ENCODE measurements around the gene ECE1. TPM values are rescaled to one million over a fixed set of nuclear protein-coding genes. Genes with fewer than 3 reads are reported as not detected.

ECE1 gene
- total RNA-seq, 1 experiment from 2014 or later = 50.4 TPM

DNA sequence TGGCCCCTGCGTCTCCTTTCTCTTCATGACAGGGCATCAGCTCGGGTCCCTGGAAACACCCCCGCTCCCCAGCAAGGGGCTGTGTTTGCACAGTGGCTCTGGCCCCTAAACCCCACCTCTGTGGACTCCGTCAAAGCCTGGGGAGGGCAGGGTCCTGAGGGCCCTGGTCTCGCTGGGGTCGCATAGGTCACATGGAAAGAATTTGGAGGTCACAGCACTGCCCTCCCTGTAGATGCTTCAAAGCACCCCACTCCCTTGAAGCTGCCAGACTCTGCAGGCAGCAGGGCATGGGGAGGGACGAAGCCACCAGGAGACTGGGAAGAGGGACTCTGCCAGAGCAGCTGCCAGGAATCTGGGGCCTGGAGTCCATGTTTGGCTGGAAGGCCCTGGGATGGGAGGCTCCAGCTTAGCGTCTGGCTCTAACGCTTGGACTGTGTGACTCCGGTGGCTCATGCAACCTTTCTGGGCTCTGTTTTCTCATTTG lies 36.6 kb upstream of the ECE1 start:
- in situ Hi-C loops (cut with HindIII; ENCODE audit: low sequenced_read_pairs) = loop anchor here (5.0 kb wide), 1 partner anchor 55 kb away; no protein-coding TSS in a partner anchor

DNA sequence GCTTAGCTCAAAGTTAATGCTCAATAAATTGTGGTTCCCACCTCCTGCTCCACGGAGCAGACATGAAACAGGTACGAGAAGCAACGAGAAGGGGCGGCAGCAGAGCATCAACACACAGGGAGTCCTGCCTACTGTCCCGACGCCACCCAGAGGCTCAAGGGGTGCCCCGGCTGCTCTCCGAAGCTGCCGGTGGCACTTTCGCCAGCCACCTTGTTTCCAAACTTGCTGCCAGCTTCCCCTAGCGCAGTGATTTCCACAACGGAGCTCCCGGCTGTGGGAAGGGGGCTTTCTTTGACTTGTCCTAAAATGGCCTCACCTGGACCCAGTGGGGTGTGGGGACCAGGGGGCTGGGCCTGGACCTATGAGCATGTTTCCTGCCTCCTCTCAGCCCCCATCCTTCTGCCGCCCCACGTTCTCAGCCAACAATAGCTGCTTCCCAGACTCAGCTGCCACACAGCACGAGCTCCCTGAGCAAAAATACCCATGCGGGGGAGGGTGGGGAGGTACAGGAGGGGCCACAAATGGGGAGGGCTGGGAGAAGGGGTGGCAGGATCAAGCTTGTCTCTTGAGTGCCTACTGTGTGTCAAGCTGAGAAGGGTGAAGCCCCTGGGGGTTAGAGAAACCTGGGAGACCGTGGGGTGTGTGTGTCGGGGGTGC lies 35.6 kb upstream of the ECE1 start:
- DNase-seq (ENCODE audit: low spot score) = no peak
- in situ Hi-C loops (cut with HindIII; ENCODE audit: low sequenced_read_pairs) = loop anchor here (5.0 kb wide), 1 partner anchor 54 kb away; no protein-coding TSS in a partner anchor

More for the DNA sequence above, 36.6 kb upstream of the ECE1 start:
- no peak for DNase-seq (ENCODE audit: low spot score)

DNA sequence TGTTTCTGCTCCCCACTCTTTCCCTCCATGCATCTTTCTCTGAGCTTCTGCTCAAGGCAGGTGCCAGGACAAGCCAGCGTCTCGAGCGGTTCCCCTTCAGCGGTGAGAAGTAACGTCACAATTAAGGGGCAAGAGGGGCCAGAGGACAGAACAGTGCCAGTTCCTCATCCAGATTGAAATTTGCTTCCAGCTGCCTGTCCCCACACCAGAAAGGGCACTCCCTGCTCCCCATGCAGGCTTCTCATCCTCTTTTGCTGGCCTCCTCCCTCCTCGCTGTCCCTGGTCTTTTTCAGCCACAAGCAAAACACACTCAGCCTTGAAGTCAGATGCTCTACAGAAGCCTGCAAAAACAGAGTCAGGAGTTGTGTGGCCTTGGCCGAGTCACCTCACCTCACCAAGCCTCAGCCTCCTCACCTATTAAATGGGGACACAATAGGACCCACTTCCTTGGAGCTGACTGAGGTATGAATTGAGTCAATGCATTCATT lies 35.0 kb upstream of the ECE1 start:
- no peak for DNase-seq (ENCODE audit: low spot score)
- in situ Hi-C loops (cut with HindIII; ENCODE audit: low sequenced_read_pairs) = loop anchor here (5.0 kb wide), 1 partner anchor 53 kb away; no protein-coding TSS in a partner anchor

DNA sequence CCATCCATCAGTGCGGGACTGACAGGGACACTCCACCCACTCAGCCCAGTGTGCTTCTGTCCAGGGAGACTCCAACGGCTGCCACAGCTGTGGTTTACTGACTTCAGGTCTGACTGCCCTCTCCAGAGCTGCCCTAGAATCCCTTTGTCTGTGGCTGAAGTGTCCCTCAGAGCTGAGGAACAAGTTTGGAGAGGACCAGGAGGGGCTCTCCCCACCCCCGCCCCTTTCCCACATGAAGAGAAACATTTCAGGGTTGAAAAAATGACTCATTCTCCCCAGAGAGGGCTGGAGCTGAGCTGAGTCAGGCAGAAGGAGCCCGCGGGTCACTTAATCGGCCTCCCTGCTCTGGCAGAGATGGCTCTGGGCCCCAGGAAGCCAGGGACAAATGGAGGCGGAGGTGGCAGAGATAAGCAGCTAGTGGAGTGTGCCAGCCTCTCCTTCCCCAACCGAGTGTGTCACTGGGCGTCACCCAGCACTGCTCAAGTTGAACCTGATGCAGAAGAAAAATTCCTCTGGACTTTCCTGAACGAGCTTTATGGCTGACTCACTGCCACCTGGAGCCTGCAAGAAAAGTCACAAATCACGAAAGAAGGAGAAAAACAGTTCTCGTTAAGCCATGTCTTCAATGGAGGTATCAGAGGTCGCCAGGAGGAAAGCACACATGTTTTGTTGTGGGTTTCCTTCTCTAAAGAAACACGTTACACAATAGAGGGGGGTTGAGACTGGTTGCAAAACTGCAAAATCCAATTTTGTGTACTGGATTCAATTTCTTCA lies 34.3 kb upstream of the ECE1 start:
- in situ Hi-C loops (cut with HindIII; ENCODE audit: low sequenced_read_pairs) = loop anchor here (5.0 kb wide), 1 partner anchor 52 kb away; no protein-coding TSS in a partner anchor
- no peak for DNase-seq (ENCODE audit: low spot score)

DNA sequence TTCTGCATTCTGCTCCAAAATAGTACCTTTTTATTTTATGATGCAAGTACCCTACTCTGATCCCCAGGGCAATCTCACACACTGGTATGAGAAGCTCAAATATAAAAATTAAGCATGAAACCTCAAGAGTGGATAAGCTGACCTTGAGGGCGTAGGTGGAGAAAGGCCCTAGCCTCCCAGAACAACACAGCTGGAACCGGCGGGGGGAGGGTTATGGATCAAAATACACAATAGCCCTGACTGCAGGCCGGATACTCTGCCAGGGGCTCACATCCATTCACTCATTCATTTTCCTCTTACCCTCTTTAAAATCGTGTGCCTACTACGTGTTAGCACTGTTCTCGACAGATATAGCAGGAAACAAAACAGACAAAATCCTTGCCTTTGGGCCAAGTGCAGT lies 32.8 kb upstream of the ECE1 start:
- no peak for DNase-seq (ENCODE audit: low spot score)
- in situ Hi-C loops (cut with HindIII; ENCODE audit: low sequenced_read_pairs) = no loop called here

DNA sequence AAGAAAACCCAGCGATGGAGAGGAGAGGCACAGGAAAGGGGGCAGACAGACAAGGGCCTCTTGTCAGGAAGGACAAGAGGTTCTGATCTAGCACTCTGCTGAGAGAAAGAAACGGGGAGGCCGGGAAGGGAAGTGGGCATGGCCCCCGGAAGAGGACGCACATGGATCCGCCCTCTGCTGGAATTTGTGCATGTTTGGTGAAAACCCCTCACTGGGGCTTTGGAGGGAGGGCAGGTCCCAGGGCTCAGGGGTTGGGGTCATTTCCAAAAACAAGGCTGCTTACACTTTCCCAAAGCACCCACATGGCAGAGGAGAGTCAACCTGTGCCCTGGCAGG lies 32.4 kb upstream of the ECE1 start:
- in situ Hi-C loops (cut with HindIII; ENCODE audit: low sequenced_read_pairs) = no loop called here
- DNase-seq (ENCODE audit: low spot score) = no peak

DNA sequence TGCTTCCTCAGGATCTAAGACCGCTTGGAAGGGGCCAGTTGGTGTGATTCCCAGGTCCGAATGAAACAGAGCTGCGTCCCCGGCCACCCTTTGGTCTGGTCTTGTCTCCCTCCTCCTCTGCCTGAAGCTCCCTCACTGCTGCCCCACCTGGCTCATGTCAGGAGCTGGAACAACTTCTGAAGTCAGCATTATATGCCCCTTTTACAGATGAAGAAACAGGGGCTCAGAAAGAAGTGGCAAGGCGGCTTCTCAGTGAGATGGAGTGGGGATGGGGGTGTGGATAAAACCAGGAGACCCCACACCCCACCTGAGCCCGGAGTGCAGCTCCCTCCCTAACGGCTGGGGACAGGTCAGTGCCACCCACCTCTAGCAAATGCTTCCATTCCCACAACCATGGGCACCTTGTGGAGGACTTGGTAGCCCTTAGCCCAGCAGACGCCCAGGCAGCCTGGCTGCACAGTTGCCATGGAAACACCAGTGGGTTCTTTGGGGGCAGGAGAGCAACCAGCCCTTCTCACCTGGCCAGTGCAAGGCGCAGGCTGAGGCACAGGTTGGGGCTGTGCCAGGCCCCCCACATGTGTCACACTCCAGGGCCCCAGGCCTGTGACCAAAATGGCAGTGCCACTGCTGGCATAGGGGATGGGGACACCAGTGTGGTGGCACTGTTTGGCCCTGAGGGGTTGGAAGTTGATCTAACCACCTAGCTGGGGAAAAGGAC lies 31.9 kb upstream of the ECE1 start:
- no peak for DNase-seq (ENCODE audit: low spot score)
- in situ Hi-C loops (cut with HindIII; ENCODE audit: low sequenced_read_pairs) = no loop called here

DNA sequence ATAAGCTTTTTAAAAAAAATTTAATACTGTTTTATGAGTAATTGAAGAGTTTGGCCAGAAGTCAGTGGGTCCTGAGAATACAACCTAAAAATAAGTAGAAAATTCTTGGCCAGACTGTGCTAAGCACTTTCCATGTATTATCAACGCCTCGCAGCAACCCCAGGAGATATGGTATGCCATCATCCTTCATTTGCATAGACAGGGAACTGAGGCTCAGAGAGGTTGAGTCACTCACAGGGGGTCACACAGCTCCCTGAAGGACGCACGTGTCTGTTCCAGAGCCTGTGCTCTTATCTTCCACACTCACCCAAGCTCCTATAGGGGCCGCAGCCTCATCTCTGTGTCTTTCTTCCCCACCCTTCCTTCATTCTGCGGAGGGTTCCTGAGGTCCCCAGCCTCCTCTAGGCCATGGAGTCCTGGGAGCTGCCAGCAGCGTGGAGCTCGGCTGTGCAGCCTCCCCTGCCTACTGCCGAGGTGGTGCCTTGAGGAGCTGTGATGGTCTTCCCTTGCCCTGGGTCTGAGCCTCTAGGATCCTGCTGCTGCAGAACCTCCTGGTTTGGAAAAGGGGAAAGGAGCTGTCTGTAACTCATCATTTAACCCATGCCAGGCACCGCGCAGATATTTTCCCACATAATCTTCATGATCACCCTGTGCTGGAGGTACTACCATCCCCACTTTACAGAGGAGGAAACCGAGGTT lies 30.3 kb upstream of the ECE1 start:
- in situ Hi-C loops (cut with HindIII; ENCODE audit: low sequenced_read_pairs) = no loop called here
- no peak for DNase-seq (ENCODE audit: low spot score)

DNA sequence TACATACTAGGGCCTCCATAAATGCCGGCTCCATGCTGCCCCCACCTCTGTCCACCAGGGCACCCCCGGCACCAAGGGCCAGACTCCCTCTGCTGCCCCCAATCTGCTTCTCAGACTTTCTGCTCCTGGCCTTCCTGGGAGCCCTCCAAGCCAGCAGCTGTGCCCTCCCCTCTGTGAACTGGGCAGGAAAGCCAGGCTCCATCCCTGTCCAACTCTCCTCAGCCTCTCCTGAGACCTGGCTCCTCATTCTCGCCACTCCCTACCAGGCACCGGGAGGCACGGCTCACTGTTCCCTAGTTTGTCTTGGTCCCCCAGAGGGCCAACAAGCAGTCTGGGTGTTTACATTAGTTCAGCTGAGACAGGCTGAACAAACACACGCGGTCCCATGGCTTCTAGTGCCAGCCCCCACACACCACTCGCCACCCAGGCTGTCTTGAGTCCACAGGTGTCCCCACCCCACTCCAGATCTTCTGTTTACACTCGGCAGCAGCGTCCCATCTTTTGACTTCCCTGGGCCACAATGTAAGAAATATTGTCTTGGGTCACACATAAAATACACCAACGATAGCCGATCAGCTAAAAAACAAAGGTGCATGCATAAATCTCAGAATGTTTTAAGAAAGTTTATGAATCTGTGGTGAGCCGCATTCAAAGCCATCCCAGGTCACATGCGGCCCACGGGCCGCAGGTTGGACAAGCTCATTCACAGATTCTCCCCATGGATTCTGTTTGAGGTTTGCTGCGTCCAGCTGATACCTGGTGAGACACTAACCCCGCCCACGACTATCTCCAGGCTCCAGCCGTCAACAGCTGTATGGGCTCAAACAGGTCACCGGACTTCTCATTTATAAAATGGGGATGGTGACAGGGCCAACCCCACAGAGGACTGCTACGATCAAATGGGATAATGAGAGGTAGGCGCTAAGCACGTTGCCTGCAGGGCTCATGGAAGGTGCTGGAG lies 29.5 kb upstream of the ECE1 start:
- no peak for DNase-seq (ENCODE audit: low spot score)
- in situ Hi-C loops (cut with HindIII; ENCODE audit: low sequenced_read_pairs) = no loop called here

DNA sequence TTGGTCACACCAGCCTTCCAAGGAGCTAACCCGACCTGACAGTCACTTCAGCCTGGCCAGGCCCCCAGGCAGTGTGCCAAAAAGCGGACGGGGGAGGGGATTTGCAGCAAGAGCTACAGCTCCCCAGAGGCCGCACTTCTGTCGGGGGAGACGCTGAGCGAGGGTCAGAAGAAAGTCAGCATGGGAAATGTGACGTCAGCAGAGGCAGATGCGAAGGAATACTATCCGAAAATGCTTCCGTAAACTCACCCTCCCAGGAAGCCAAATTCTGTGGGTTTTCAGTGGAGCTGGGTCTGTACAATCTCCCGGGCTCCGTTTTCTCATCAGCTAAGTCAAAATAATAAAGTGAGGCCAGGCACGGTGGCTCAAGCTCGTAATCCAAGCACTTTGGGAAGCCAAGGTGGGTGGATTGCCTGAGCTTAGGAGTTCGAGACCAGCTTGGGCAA lies 28.5 kb upstream of the ECE1 start:
- no peak for DNase-seq (ENCODE audit: low spot score)
- in situ Hi-C loops (cut with HindIII; ENCODE audit: low sequenced_read_pairs) = no loop called here

DNA sequence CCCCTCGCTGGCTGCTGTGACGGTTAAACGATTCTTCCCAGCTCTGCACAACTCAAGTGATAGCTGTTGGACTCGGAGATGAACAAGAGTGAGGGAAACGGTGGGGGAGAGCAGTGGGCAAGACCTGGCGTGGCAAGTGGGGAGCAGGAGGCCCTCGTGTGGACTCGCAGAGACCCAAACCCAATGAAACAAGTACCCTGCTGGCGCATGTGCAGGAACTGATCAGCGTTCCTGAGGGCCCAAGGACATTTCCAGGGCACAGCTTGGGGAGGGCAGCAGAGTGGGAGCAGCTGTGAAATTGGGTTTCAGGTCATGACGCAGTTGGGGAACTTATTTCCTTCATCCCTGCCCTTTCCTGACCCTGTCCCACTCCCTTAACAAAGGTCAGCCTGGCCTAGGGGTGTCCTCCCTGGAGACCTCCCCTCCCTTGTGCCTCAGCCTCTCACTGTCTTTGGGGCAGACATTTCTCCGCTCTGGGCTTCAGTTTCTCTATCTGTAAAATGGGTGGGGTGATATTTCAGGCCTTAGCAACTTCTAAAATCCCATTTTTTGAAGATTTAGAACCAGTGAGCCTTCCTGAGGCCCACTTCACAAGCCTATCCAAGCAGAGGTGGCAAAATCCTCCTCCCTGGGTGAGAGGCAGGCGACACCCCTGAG lies 27.9 kb upstream of the ECE1 start:
- in situ Hi-C loops (cut with HindIII; ENCODE audit: low sequenced_read_pairs) = no loop called here
- no peak for DNase-seq (ENCODE audit: low spot score)

DNA sequence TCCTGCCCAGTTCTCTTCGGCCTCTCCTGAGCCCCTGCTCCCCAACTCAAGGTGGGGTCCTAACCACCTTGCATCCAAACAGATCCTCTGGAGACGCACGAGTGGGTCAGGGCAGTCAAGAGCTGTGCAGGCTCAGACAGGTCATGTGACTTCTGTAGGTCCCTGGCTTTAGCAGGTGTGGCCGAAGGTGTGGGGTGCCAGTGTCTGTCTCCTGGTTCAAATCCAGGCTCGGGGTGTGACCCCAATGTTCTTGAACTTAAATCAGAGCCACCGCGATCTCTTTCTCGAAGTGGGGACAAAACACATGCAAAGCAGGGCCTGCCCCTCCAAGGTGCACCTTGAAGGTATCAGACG lies 27.4 kb upstream of the ECE1 start:
- no peak for DNase-seq (ENCODE audit: low spot score)
- in situ Hi-C loops (cut with HindIII; ENCODE audit: low sequenced_read_pairs) = no loop called here

DNA sequence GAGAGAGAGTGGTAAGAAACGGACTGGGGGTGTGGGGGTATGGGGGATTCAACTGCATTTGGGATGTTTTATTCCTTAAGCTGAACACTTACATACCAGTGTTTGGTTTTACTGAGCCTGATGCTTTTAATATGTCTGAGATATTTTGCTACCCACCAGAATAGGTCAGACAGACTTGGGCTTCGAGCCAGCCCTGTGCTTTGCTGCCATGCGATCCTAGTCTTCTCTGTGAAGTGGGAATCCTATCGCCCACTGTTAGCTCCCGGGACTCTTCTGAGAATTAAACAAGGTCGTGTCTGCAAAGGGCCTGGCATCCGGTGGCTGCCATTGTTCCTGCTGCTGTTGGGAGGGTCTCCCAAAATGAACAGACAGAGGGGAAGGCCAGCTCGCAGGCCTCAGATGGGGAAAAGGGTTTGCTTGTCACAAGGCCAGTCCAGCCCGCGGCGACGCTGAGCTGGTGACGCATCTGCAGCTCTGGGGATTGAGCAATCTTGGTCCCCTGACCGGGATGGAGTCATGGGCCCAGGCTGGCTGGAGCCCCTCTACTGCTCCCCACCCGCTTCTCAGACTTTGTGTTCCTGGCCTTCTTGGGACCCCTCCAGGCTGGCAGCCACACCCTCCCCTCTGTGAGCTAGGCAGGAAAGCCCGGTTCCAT lies 26.9 kb upstream of the ECE1 start:
- no peak for DNase-seq (ENCODE audit: low spot score)
- in situ Hi-C loops (cut with HindIII; ENCODE audit: low sequenced_read_pairs) = no loop called here

DNA sequence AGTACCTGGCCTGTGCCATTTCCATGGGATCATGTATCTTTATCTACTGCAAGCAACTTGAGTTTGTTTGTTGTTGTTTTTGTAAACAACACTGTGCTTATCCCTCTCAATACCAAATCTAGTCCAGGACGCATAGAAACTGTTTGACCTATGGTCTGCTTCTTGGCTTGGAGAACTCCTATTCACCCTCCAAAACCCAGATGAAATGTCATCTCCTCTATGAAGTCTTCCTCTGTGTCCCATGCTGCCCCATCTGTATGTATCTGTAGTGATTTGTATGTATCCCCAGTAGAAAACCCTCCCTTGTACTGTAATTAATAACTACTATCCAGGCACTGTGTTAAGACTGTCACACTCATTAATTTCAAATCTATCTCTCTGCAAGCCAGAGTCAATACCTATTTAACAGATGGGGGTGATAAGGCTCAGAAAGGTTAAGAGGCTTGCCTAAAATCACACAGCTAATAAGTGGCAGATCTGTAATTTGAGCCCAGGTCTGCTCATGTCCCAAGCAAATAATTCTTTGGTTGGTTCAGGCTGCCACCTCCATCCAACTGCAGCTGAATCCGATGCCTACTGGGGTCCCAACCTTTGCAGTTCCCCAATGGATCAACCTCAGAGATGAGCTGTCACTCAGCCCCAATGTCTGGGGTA lies 24.6 kb upstream of the ECE1 start:
- DNase-seq (ENCODE audit: low spot score) = no peak
- in situ Hi-C loops (cut with HindIII; ENCODE audit: low sequenced_read_pairs) = no loop called here

DNA sequence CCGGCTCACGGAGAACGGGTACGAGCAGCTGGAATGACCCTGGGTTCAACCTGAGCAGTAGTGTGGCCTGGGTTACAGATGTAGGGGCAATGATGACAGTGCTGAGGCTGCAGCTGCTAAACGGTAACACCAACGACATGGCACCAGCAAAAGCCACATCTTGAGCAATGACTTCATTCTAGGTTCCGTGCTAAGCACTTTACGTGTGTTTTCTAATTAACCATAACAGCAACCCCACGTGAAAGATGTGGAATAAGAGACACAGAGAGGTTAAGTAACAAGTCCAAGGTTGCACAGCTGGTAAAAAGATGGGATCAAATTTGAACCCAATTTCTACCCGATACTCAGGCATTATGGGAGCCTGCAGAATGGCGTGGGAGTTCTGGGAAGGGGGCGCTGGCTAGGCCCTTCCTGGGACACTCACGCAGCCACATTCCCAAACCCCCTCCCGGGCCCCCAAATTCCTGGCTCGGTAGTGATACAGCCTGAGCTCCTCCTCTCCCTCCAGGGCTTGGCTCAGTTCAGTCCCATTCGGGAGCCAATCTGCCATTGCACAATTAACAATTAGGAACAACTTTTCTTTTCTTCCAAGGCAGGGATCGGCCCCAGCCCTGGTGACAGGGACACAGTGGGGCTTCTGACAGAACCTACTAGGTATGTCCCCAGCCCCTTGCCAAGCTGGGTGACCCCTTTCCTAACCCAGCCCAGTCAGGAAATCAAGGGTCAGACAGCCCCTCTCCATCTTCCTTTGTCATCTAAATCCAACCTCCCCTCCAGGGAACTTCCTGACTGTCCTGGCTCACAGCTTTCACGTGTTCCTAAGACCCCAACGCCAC lies 23.8 kb upstream of the ECE1 start:
- in situ Hi-C loops (cut with HindIII; ENCODE audit: low sequenced_read_pairs) = no loop called here
- no peak for DNase-seq (ENCODE audit: low spot score)

Data from G401 (cell line).